H1 (cell line): ENCODE results near the gene KATNIP. TPM values are rescaled to one million over a fixed set of nuclear protein-coding genes. Genes with fewer than 3 reads are reported as not detected.

Source experiments
- CTCF ChIA-PET: fragments of 300-600 bp; sonication (Branson Sonifier 250); formaldehyde crosslinking; loops from one replicate; lab custom pipeline; 2021; ENCODE audit not compliant: partially characterized antibody; lab: Charles Lee
- POLR2A ChIA-PET: fragments of 300-600 bp; sonication (Branson Sonifier 250); formaldehyde crosslinking; loops from one replicate; lab custom pipeline; 2021; ENCODE audit warnings: inconsistent platforms; ENCODE audit not compliant: partially characterized antibody; lab: Charles Lee
- DNase-seq, 2 experiments: peaks; one replicate each; pipeline versions ENCODE4 v3.0.0 to v3.0.0-alpha.2; 2010 to 2022; ENCODE audit warnings: low spot score in 2 of 2, low read depth in 1 of 2, mixed read lengths in 1 of 2
- FAIRE-seq: peaks from 2 replicates; lab custom pipeline; 2011; peaks lifted over from hg19 to GRCh38; lab: Jason Lieb, UNC
- H2AFZ ChIP-seq: 2 replicates; pipeline ENCODE4 v1.8.1; 2012; ENCODE audit warnings: low read length, inconsistent platforms
- H2AK5ac ChIP-seq: 2 replicates; pipeline ENCODE4 v1.6.1; 2013; ENCODE audit warnings: low read depth, low read length
- H2BK120ac ChIP-seq: replicated peaks from 2 replicates; pipeline ENCODE3; 2013; ENCODE audit warnings: low read depth, low read length, inconsistent platforms
- H2BK12ac ChIP-seq: 2 replicates; pipeline ENCODE4 v1.6.1; 2013; ENCODE audit warnings: low read depth, low read length
- H2BK15ac ChIP-seq: 2 replicates; pipeline ENCODE4 v1.6.1; 2013; ENCODE audit warnings: low read length
- H2BK20ac ChIP-seq: 2 replicates; pipeline ENCODE4 v1.6.1; 2013; ENCODE audit warnings: low read length
- H2BK5ac ChIP-seq: 2 replicates; pipeline ENCODE4 v1.6.1; 2013; ENCODE audit warnings: low read depth, low read length
- H3K14ac ChIP-seq: 2 replicates; pipeline ENCODE4 v1.6.1; 2013; ENCODE audit warnings: inconsistent platforms; ENCODE audit not compliant: insufficient read length
- H3K18ac ChIP-seq: 2 replicates; pipeline ENCODE4 v1.6.1; 2013; ENCODE audit warnings: low read length; ENCODE audit errors: extremely low read depth
- H3K23ac ChIP-seq: 2 replicates; pipeline ENCODE4 v1.6.1; 2013; ENCODE audit warnings: inconsistent platforms; ENCODE audit not compliant: insufficient read length
- H3K23me2 ChIP-seq: 2 replicates; pipeline ENCODE4 v1.6.1; 2013; ENCODE audit warnings: low read depth, low read length
- H3K27ac ChIP-seq: 2 replicates; pipeline ENCODE4 v1.6.1; 2011; ENCODE audit warnings: low read depth, low read length, inconsistent platforms
- H3K27me3 ChIP-seq, 4 experiments: replicated peaks in 1 of 4; 1 replicate in 1 of 4; 2 replicates in 3 of 4; pipeline versions ENCODE4 v1.6.1 to v1.8.1; 2011 to 2013; ENCODE audit warnings: low read length in 3 of 4, mild to moderate bottlenecking in 3 of 4, inconsistent platforms in 2 of 4, mixed read lengths in 2 of 4, moderate library complexity in 1 of 4; ENCODE audit not compliant: control insufficient read depth in 3 of 4, insufficient read depth in 3 of 4; ENCODE audit errors: extremely low read depth in 1 of 4
- H3K36me3 ChIP-seq, 4 experiments: 2 replicates each; pipeline versions ENCODE4 v1.6.1 to v1.8.1; 2011 to 2013; ENCODE audit warnings: mild to moderate bottlenecking in 4 of 4, low read length in 3 of 4, moderate library complexity in 2 of 4, control low read depth in 1 of 4, inconsistent platforms in 1 of 4; ENCODE audit not compliant: insufficient read depth in 4 of 4, control insufficient read depth in 2 of 4
- H3K4ac ChIP-seq: replicated peaks from 2 replicates; pipeline ENCODE3; 2013; ENCODE audit warnings: low read length, low read depth, mixed read lengths, inconsistent platforms; ENCODE audit not compliant: insufficient read length
- H3K4me1 ChIP-seq, 4 experiments: replicated peaks in 1 of 4; 1 replicate in 1 of 4; 2 replicates in 3 of 4; pipeline versions ENCODE4 v1.6.1 to v1.8.1; 2011 to 2013; ENCODE audit warnings: low read length in 3 of 4, inconsistent platforms in 2 of 4, mixed read lengths in 1 of 4; ENCODE audit not compliant: insufficient read depth in 4 of 4, control insufficient read depth in 3 of 4
- H3K4me2 ChIP-seq, 2 experiments: 2 replicates each; pipeline versions ENCODE4 v1.6.1 to v1.8.1; 2011 to 2013; ENCODE audit warnings: low read depth in 2 of 2, low read length in 2 of 2, control low read depth in 1 of 2, inconsistent platforms in 1 of 2, mild to moderate bottlenecking in 1 of 2; ENCODE audit not compliant: insufficient read depth in 1 of 2
- H3K4me3 ChIP-seq, 4 experiments: fragments of 200-600, 300-600 bp in 1 of 4; sonication (generic), shearing (Covaris generic), sonication (Bioruptor Twin) in 1 of 4; 2 replicates each; pipeline versions ENCODE4 v1.5.1 to v1.8.1; 2011 to 2016; ENCODE audit warnings: low read length in 4 of 4, low read depth in 3 of 4, control low read depth in 2 of 4, inconsistent platforms in 2 of 4, mild to moderate bottlenecking in 2 of 4, mixed read lengths in 1 of 4, moderate library complexity in 1 of 4; ENCODE audit not compliant: insufficient read depth in 2 of 4; ENCODE audit errors: extremely low read depth in 1 of 4
- H3K56ac ChIP-seq: replicated peaks from 2 replicates; pipeline ENCODE3; 2013; ENCODE audit warnings: low read depth, mild to moderate bottlenecking, mixed read lengths, low read length, inconsistent platforms; ENCODE audit not compliant: insufficient read length
- H3K79me1 ChIP-seq: 2 replicates; pipeline ENCODE4 v1.6.1; 2013; ENCODE audit warnings: low read depth, low read length, control low read depth
- H3K79me2 ChIP-seq, 2 experiments: 2 replicates each; pipeline versions ENCODE4 v1.6.1 to v1.8.1; 2012 to 2013; ENCODE audit warnings: low read length in 2 of 2, mild to moderate bottlenecking in 2 of 2, inconsistent platforms in 1 of 2; ENCODE audit not compliant: insufficient read depth in 2 of 2, control insufficient read depth in 1 of 2
- H3K9ac ChIP-seq, 4 experiments: replicated peaks in 1 of 4; 1 replicate in 1 of 4; 2 replicates in 3 of 4; pipeline versions ENCODE4 v1.6.1 to v1.8.1; 2011 to 2013; ENCODE audit warnings: low read depth in 3 of 4, low read length in 3 of 4, control low read depth in 2 of 4, mild to moderate bottlenecking in 2 of 4, moderate library complexity in 2 of 4, inconsistent platforms in 1 of 4; ENCODE audit errors: extremely low read depth in 1 of 4
- H3K9me3 ChIP-seq, 2 experiments: 2 replicates each; pipeline versions ENCODE4 v1.6.1 to v1.8.1; 2012 to 2013; ENCODE audit warnings: mild to moderate bottlenecking in 2 of 2, moderate library complexity in 2 of 2, control low read depth in 1 of 2, inconsistent platforms in 1 of 2, low read depth in 1 of 2, low read length in 1 of 2, mixed read lengths in 1 of 2; ENCODE audit not compliant: insufficient read depth in 2 of 2
- H4K20me1 ChIP-seq, 2 experiments: replicated peaks in 1 of 2; 2 replicates each; pipeline versions ENCODE3 to v1.8.1; 2011 to 2013; ENCODE audit warnings: inconsistent platforms in 2 of 2, low read length in 2 of 2, mild to moderate bottlenecking in 1 of 2; ENCODE audit not compliant: insufficient read depth in 2 of 2, control insufficient read depth in 1 of 2
- H4K5ac ChIP-seq: 2 replicates; pipeline ENCODE4 v1.6.1; 2013; ENCODE audit warnings: low read length, low read depth, mixed read lengths, inconsistent platforms; ENCODE audit not compliant: insufficient read length
- H4K8ac ChIP-seq: 2 replicates; pipeline ENCODE4 v1.8.0; 2013; ENCODE audit warnings: mild to moderate bottlenecking, moderate library complexity, low read length, inconsistent platforms; ENCODE audit not compliant: insufficient read depth; ENCODE audit errors: extremely low read depth
- H4K91ac ChIP-seq: replicated peaks from 2 replicates; pipeline ENCODE3; 2013; ENCODE audit warnings: low read length, mixed read lengths, inconsistent platforms; ENCODE audit not compliant: insufficient read length
- ASH2L ChIP-seq: fragments of 200-600, 300-600 bp; sonication (generic); IDR thresholded peaks from one replicate; pipeline ENCODE4 v1.7.1; 2017; ENCODE audit warnings: low read length
- RAD21 ChIP-seq, 2 experiments: IDR thresholded peaks in 1 of 2; conservative IDR thresholded peaks in 1 of 2; 2 replicates each; pipeline ENCODE4 v1.6.1; 2011; ENCODE audit warnings: low read depth in 2 of 2, low read length in 2 of 2, improper control_type of control experiment in 1 of 2, inconsistent platforms in 1 of 2, mild to moderate bottlenecking in 1 of 2, moderate library complexity in 1 of 2
- WGBS, 2 experiments: shearing (Covaris generic) in 1 of 2; methylation state at CpG; one replicate each; pipeline versions ENCODE4 v1.1.6 to v1.1.7; 2013 to 2015; ENCODE audit warnings: low lambda C conversion rate in 2 of 2, mixed read lengths in 2 of 2, inconsistent platforms in 1 of 2, low coverage in 1 of 2, missing lambda C conversion rate in 1 of 2; ENCODE audit not compliant: insufficient replicate concordance in 2 of 2, insufficient coverage in 1 of 2, insufficient read length in 1 of 2; ENCODE audit errors: extremely low coverage in 1 of 2, missing lambda C conversion rate in 1 of 2; 5-methylcytosine and 5-hydroxymethylcytosine counted together
- polyA plus RNA-seq, 7 experiments: library from polyadenylated mRNA; depleted of rRNA in 3 of 7; stranded (reverse) in 5 of 7; unstranded in 2 of 7; fragments of >200 nt in 5 of 7; fragments of 200-250 nt in 2 of 7; gene quantifications; 1 replicate in 5 of 7; 2 replicates in 1 of 7; 4 replicates in 1 of 7; pipeline versions ENCODE4 v1.2.1 to v1.2.3, GENCODE V29; 2011 to 2013; ENCODE audit warnings: missing spikeins in 2 of 7, mixed read lengths in 2 of 7
- total RNA-seq: library from RNA; stranded (reverse); fragmentation: NEBNext Ultra II Directional; extraction: Animal tissue kit (Norgen Biotek cat#: 25700); gene quantifications from 2 replicates; pipeline ENCODE4 v1.2.1, GENCODE V29; 2021
- TF ChIP-seq, protein P1 (sequence below): IDR thresholded peaks from 2 replicates; pipeline ENCODE4 v1.6.1; 2011; ENCODE audit warnings: low read length, improper control_type of control experiment

The KATNIP gene
- total and polyA plus RNA-seq, 2 of the 8 experiments (the other 6 are each of a cell fraction or from before 2014, with no cell fraction given): 7.9 to 20.0 TPM

DNA sequence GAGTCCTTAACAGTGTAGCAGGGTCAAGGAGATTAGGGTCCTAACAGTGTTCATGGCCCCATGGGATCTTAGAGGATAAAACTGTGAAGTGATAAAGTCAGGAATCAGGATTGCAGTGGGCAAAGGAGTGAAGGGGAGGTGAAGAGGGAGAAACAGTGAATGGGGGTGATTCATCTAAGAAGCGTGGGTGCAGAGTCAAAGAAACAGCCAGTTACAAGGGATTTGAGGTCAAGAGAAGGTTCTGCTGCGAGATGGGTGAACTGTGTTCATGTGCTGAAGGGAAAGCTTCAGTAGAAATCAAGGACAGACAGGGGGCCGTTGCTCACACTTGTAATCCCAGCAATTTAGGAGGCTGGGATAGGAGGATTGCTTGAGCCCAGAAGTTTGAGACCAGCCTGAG is 6.1 kb upstream of the KATNIP start:
- FAIRE-seq: no peak
- no peak overlapping the region for H2BK15ac ChIP-seq
- H3K18ac ChIP-seq: no peak overlapping the region
- peaks cover 7 to 11% of the 10 kb centered on the region in 2 experiments for H4K20me1 ChIP-seq
- H3K4ac ChIP-seq: no peak overlapping the region
- TF ChIP-seq, protein P1, sequence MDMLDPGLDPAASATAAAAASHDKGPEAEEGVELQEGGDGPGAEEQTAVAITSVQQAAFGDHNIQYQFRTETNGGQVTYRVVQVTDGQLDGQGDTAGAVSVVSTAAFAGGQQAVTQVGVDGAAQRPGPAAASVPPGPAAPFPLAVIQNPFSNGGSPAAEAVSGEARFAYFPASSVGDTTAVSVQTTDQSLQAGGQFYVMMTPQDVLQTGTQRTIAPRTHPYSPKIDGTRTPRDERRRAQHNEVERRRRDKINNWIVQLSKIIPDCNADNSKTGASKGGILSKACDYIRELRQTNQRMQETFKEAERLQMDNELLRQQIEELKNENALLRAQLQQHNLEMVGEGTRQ: no peak
- TF ChIP-seq ASH2L (no peak), RAD21 (IDR thresholded peaks at IDR 0.05 in 1 of 2, conservative IDR thresholded peaks at IDR 0.05 in 1 of 2; ENCODE audit: low read depth in 2 of 2, low read length in 2 of 2) (no peak)
- TF ChIP-seq, all 59 proteins: peak for 0
- POLR2A ChIA-PET: no interaction called here
- H2BK20ac ChIP-seq: no peak overlapping the region
- H3K27ac ChIP-seq: no peak overlapping the region
- H3K56ac ChIP-seq: no peak overlapping the region
- H3K14ac ChIP-seq: no peak overlapping the region
- H3K79me2 ChIP-seq: peaks cover 14 to 23% of the 10 kb centered on the region in 2 experiments
- no peak overlapping the region for H2BK120ac ChIP-seq
- peaks cover 12% of the 10 kb centered on the region for H3K79me1 ChIP-seq
- no peaks in the 10 kb centered on the region for H3K9me3 ChIP-seq
- no peak overlapping the region for H3K4me2 ChIP-seq
- H4K91ac ChIP-seq: no peak overlapping the region
- no peak overlapping the region for H3K9ac ChIP-seq
- peaks cover 33 to 65% (median 54%) of the 10 kb centered on the region in 4 experiments for H3K36me3 ChIP-seq
- no peak overlapping the region for H4K8ac ChIP-seq
- no peak overlapping the region for H2BK5ac ChIP-seq
- peaks cover 0 to 4% (median 3%) of the 10 kb centered on the region in 4 experiments; a peak in 3 of 7 replicates for H3K4me1 ChIP-seq
- CTCF ChIA-PET: interaction anchor here (1.4 kb wide), 1 partner anchor 28 kb away, joined by 5 read pairs; no protein-coding TSS in a partner anchor
- DNase-seq: no peak
- WGBS, 2 experiments: 90% methylated on average over 3 of the region's 3 CpGs; no CpG with 5 or more reads in 1 of the 2 experiments
- no peak overlapping the region for H3K4me3 ChIP-seq
- H3K23ac ChIP-seq: no peak overlapping the region
- no peaks in the 10 kb centered on the region for H3K27me3 ChIP-seq
- H4K5ac ChIP-seq: no peak overlapping the region
- peaks cover 3% of the 10 kb centered on the region; the same call in 1 of the 2 replicates for H3K23me2 ChIP-seq
- no peak overlapping the region for H2AK5ac ChIP-seq
- H2BK12ac ChIP-seq: no peak overlapping the region
- H2AFZ ChIP-seq: no peak overlapping the region
